ENCODE data around the gene NEGR1.

Gene NEGR1

DNA sequence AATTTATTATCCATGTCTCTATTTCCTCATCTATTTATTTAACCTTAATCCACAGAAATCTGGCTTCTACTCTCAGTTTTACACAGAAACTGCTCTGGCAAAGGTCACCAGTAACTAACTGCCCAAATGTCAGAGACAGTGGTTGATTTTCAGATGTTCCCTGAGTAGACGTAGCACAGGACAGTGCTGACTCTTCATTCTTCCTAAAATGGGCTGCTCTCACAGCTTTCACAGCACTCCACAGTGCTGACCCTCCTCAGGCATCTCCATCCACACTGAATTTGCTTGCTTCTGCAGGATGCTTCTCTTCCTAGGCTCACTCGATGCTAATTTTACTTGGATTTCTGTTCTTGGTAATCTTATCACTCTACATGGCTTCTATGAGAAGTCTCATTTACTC lies 693.3 kb downstream of the NEGR1 start:
- in situ Hi-C loops (cut with HindIII; ENCODE audit: low sequenced_read_pairs) = no loop called here

DNA sequence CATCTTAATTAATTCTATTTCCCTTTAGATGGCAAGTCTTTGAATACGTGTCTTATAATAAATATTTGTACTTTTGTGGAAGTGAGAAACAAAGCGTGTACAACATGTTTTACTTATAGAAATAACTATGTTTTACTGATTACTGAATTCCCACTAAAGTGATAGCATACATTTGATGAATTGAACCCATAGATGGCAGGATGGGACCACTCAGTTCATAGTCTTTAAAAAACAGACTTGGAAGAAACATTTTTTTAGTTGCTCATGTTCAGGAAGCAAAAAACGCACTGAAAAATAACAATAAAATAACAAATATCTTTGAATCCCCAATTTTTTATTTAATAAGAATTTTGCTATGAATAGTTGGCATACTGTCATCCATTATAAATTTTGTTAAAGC lies 694.4 kb downstream of the NEGR1 start:
- in situ Hi-C loops (cut with HindIII; ENCODE audit: low sequenced_read_pairs) = no loop called here

DNA sequence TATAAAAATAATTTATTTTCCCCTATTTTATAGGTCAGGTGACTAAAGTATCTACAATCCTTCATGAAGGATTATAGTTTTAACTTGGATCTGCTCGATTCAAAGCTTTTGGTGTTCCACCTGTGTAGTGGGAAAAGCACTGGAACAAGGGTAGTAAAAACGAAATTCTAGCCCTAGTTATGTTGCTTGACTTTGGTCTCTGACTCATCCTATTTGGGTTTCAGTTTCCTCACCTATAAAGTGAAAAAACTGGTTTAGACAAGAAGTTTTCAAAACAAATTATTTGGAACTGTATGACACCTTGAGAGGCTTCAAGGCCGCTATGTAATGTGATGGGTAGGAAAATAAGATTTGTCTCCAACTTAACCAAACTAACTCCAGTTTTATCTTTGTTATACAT lies 696.3 kb downstream of the NEGR1 start:
- in situ Hi-C loops (cut with HindIII; ENCODE audit: low sequenced_read_pairs) = no loop called here

DNA sequence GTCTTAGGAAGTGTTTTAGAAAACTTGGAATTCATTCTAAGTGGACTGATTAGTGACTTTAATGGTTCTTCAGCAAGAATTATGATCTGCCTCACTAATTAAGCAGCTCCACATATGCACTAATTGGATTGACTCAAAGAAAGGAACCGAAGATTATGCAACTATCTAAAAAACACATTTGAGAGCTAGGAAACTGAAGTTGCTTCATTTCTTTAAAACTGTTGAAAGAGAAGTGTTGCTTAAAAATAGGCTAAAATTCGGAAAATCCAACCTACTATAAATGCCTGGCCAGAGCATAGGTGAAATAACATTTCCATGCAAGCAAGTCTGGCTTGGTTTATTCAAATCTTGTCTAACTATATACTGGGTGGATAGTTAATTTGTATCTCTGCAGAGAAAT lies 698.6 kb downstream of the NEGR1 start:
- in situ Hi-C loops (cut with HindIII; ENCODE audit: low sequenced_read_pairs) = no loop called here

DNA sequence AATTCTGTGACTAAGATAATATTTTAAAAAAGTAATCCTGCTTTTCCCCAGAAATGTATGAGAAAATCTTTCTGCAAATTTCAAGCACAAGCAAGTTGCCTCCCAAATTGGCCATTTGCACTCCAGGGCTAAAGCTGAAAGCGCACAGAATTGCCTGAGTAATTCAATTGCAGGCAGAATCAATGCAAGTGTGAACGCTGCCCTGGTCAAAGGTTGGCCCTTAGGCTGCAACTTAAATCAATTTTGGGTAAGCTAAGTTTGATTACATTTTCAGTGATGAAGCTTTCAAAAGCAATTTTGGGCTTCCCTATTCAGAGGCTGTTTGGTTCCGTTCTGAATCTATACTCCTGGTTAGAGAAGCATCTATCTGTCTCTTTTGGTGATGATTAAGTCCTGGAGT lies 699.7 kb downstream of the NEGR1 start:
- in situ Hi-C loops (cut with HindIII; ENCODE audit: low sequenced_read_pairs) = no loop called here

DNA sequence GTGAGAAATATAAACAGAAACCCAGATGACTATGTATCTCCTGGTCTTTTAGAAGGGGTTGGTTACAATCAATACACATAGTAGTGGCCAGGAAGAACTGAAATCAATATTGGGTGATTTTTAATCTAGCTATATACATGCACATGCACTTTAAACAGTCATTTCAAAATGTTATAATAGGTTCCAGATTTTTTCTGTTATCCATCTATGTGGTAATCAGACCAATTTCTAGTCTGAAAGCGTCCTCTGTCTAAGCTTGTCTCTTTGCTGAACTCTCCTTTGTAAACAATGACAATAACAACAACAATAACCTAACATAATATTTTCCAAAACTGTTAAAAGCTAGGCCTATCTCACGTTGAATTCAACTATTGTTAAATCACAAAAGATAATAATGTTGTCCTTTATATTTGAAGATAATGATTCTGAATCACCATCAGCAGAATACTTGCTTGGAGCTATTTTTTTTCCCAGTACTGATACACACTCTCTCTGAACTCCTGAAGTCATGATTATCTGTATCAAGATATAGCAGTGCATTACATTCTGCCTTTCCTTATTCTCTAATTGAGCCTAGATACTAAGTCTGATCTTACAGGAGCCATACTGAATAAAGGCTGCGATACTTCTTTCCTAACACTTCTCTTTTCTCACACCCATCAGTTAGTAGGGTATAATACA lies 704.7 kb downstream of the NEGR1 start:
- in situ Hi-C loops (cut with HindIII; ENCODE audit: low sequenced_read_pairs) = no loop called here

DNA sequence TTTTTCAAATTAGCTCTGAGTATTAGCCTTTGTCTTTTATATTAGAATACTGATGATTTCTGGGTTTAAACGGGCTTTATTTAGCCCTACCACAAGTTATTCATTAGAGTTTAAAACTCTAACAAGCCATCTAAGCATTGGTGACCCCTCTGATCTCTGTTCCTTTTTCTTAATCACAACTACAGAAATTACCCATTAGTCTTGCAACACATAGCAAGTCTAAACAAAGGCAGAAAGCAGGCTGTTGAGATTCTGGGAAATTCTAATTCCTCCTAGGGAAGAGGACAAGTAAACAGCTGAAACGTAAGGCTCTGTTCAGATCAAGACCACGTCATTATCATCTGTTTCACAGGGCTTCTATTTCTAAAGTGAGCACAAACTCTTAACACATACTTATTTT lies 710.3 kb downstream of the NEGR1 start:
- in situ Hi-C loops (cut with HindIII; ENCODE audit: low sequenced_read_pairs) = no loop called here

DNA sequence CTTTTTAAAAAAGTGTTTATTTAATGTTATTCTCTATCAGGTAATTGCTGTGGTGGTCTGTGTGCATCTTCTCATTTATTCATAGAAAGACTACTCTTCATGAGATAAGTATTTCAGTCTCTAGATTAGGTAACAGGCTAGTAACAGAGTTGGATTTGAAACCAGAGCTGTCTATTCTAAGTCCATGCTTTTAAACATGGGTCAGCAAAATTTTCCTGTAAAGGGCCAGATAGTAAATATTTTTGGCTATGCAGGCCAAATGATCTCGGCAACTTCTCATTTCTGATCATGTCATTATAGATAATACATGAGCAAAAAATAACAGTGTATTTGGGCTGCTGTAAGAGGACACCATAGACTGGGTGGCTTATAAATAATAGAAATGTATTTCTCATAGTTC lies 715.9 kb downstream of the NEGR1 start:
- in situ Hi-C loops (cut with HindIII; ENCODE audit: low sequenced_read_pairs) = no loop called here

DNA sequence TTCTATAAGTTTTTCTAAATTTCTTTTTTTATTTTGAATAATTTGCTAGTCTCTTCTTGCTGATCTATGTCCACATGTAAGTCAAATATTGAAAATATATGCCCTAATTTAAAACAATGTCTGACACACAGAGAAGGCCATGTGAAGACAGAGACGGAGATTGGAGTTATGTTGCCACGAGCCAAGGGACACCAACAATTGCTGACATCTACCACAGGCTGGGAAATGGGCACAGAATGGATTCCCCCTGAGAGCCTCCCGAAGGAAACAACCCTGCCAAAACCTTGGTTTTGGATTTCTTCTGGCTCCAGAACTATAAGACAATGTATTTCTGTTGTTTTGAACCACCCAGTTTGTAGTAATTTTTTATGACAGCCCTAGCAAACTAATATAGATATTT lies 716.5 kb downstream of the NEGR1 start:
- in situ Hi-C loops (cut with HindIII; ENCODE audit: low sequenced_read_pairs) = no loop called here

DNA sequence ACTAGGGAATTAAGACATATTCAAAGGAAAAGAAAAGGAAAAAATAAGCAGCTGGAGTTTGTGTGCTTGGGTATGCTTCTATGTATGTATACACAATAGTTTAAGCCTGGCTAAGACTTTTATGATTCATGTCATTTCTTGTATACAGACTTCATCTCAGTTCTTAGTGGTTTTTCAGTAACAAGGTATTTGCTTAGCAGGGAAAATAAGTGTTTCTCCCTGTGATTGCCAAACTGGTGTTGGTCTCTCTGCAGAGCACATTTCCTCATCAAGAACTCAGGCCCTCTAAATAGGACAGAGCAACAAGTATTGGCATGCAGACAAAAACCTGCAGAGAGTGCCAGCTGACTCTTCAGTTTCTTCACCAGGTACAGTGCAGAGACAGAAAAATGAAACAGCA lies 717.1 kb downstream of the NEGR1 start:
- in situ Hi-C loops (cut with HindIII; ENCODE audit: low sequenced_read_pairs) = no loop called here

DNA sequence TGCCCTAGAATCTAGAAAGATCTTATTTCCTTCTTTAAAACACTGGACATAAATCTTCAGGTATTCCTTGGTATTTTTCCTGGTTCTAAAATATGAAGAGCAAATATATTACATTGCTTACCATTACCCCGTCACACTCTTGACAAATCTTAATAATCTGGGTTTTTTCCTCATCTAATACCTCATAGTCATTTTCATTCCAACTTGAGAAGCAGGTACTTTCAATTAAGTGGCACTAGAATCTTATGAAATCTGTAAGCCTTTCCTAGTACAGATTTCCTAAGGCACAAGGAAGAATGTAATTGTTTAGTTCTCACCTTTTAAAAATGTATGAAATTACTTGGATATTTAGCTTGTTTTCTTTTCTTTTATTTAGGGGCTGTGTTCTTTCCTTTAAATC lies 720.0 kb downstream of the NEGR1 start:
- in situ Hi-C loops (cut with HindIII; ENCODE audit: low sequenced_read_pairs) = no loop called here

DNA sequence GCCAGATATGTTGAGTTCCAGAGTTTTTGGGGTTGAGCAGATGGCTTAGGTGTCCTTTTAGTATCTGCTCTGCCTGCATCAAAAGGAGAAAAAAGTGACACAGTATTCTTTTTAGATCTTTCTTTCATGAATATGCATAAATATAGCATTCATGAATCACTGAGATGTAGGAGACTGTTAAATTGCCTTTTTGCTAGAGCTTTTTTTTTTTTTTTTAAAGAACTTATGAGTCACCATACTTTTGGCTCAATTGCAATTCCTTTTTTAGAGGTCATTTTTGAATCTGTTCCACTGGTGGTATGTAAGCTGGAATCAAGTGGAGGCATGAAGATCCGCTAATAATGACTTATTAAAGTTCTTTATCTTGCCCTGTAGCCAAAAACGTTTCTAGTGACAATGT lies 720.6 kb downstream of the NEGR1 start:
- in situ Hi-C loops (cut with HindIII; ENCODE audit: low sequenced_read_pairs) = no loop called here

DNA sequence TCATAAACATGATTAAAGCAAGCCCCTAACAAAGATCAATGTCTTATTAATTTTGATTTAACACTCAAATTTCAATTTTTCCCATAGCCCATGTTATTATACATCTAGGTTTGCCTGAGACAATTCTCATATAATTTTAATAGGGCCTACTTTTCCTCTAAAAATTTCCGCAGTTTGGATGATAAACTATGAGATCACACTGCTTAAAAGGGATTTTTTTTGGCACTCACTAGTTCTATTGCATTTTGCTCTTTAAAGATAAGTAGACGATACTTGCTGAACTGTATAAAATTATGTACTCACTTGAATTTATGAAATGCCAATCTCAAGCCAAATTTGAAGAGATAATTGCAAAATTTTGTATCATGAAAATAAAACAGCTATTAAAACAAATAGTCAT lies 721.1 kb downstream of the NEGR1 start:
- in situ Hi-C loops (cut with HindIII; ENCODE audit: low sequenced_read_pairs) = no loop called here

DNA sequence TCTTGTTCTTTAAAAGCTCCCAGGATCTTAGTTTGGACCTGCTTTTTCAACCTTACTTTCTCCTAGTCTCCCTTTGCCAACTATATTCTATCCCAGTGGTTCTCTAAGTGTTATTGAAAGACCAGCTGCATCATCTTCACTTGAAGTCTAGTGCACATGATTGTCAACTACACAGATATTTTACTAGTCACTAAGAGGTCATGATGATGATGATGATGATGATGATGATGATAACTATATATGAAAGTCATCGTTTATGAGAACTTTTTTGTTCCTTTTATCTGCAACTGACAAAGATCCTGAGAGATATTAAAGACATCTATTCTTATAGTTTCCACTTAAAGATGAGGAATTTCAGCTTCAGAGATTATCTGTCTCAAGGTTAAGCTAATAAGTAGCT lies 722.5 kb downstream of the NEGR1 start:
- in situ Hi-C loops (cut with HindIII; ENCODE audit: low sequenced_read_pairs) = no loop called here

DNA sequence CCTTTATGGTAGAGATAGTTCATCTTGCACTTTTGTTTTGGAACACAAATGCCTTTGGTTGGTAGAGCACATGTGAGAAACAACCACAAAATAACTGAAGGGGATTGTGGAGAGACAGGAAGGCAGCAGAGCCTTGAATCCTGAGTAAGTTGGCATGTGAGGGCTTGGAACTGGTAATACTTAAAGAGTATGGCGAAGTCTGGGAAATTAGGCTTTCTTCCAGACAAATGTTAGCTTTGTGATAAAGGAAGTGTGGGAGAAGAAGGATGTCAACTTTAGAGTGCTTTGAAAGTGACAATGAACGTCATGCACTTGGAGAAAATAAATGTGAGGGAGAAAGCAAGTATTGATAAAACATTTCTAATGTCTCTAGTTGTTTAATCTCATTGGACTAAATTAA lies 725.2 kb downstream of the NEGR1 start:
- in situ Hi-C loops (cut with HindIII; ENCODE audit: low sequenced_read_pairs) = no loop called here

DNA sequence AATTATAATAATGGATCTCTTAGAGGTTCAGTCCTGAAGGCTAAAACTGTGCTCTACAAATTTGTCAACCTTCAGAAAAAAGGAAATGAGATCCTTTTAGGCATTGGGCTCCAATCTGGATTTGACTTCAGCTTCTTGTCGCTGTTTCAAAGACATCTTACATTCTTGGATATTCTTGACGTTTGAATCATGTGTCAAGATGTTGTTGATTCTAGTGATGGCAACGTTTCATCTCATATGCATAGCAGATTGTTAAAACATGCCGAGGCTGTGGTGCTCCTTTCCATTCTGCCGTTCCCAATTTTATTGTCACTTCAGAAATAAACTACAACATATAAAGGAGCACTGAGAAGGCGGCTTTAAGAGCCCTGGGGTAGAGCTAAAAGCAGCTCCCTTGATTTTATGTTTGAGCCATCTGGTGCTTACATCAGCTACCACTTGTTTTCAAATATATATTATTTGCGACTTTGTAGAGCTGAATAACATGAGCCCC lies 733.9 kb downstream of the NEGR1 start:
- in situ Hi-C loops (cut with HindIII; ENCODE audit: low sequenced_read_pairs) = no loop called here

DNA sequence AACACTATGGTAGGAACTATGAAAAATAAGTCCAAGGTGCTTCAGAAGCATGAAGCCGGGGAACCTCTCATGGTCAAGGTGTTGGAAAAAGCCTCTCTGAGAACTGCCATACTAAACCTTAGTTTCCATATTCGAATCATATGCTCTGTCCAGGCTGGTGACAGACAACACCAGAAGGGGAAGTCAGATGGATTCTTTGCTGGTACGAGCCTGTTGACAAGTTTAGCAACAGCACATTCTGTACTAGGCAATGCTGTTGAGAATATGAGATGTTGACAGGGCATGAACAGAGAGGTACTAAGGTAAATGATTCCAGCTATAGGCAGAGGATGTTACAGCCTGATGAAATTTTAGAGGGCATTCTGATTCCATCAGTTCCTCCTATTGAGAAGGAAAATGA lies 740.2 kb downstream of the NEGR1 start:
- in situ Hi-C loops (cut with HindIII; ENCODE audit: low sequenced_read_pairs) = no loop called here

DNA sequence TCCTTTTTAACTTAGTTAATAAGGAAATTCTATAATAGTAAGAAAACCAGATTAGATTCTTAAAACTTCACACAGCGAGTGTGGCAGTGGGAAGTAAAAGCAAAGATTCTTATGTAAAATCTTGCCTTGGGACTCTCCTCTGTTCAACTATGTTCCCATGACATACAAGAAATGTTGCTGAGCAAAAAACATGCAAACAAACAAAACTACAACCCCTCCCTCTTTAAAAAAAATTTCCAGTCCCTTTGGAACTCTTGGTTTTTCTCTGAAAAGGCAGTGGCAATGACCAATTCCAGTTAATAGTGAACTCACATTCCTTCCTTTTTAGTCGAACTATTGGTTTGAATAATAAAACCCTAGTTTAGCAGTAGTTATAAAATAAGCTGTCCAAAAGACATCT lies 748.4 kb downstream of the NEGR1 start:
- in situ Hi-C loops (cut with HindIII; ENCODE audit: low sequenced_read_pairs) = no loop called here

DNA sequence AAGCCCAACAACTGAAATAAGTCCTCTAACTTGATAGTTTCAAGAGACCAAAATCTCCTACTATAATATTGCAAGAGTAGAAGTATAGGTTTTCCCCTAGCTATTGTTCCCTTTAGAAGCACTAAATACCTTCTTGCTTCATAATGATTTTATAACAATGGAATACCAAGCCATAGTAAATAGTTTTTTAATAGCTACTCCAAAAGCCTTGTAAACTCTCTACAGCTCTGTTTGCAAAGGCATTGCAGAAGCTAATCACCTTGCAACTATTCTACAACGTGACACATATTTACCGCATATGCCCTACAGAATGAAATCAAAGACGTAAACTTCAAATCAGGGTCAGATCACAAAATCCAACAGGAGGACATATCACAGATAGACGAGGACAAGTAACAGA lies 750.0 kb downstream of the NEGR1 start:
- in situ Hi-C loops (cut with HindIII; ENCODE audit: low sequenced_read_pairs) = no loop called here

DNA sequence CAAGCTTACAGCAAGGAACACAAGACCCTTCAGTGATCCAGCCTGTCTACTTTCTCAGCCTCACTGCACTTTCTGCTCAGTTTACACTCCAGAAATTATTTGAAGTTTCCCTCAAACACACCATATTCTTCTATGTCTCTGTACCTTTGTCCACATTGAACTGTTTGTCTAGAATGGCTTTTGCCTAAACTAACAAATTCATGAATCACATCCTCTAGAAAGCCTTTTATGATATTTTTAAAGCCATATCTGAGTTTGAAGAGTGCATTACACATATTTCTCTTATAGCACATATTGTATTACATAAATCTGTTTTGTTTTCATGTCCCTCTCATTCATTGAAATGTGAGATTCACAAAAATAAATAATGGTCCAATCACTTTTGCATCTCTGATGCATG lies 755.5 kb downstream of the NEGR1 start:
- in situ Hi-C loops (cut with HindIII; ENCODE audit: low sequenced_read_pairs) = no loop called here

DNA sequence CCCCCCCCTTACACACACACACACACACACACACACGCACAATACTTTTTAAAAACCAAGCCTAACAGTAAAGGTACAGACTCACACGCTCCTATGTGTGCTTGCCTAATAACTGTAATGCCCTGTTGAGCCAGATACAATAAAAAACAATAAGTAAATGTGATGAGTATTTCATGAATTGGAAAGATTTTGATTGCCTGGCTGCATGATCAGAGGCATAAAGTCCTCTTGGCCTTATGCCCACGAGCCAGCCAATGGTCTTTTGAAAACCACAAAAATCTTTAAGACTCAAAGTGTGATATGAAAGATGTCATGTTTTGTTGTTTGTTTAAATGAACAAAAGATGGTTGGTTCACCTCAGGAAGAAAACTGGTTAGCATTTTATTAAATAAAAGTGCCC lies 759.6 kb downstream of the NEGR1 start:
- in situ Hi-C loops (cut with HindIII; ENCODE audit: low sequenced_read_pairs) = no loop called here

DNA sequence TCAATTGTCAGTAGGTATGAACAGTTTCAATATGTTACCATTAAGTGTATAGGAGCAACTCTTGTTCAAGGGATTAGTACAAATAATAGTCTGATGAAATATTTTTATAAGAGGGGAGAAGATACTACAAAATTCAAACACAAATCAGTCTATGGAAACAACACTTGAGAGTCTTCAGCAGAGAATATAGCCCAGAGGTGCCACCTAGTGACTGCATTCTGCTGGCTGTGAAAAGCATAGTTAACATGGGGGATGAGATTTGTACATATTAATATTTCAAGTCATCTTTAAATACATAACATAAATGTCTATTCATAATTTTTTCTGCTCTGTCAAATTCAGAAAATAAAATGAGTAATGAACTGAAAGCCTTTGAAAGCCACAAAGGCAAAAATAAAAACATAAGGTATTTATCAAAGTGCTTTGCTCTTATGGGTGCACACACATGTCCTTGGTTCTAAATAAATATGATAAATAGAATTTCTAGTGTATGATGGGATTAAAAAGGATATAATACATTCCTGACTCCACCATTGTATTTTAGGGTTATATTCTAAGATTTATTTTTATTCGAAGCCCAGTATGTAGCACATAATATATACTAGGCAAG lies 760.6 kb downstream of the NEGR1 start:
- in situ Hi-C loops (cut with HindIII; ENCODE audit: low sequenced_read_pairs) = no loop called here

DNA sequence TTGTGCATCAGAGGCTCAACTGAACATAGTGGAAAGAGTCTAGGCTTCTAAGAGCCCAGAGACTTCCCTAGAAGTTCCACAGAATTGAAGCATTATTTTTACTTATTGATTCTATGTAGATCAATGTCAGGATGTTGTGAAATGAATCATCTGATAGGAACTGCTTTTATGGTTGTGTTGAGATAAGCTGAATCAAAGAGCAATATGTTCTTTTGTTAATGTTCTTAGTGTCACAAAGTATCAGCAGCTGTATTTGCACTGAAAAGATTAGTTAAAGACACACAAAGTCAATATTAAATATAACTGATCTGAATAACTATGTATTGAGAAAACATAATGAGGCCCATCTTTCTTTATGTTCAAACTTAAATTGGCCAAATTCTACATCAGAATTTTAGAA lies 770.8 kb downstream of the NEGR1 start:
- in situ Hi-C loops (cut with HindIII; ENCODE audit: low sequenced_read_pairs) = no loop called here
